Ovary (tissue), 9 donors: Measurements from ENCODE around the gene PRPSAP1. TPM values are rescaled to one million over a fixed set of nuclear protein-coding genes. Genes with fewer than 3 reads are reported as not detected.

Experiments
- DNase-seq, 5 donors: peaks; one replicate each; pipeline ENCODE4 v3.0.0-alpha.2; 2019 to 2020
- H3K27ac ChIP-seq, 2 donors: fragments of 200-600 bp; one replicate each; pipeline versions ENCODE4 v1.5.1 to v1.8.0; 2019 to 2022
- H3K27me3 ChIP-seq: fragments of 200-600 bp; one replicate; pipeline ENCODE4 v1.8.0; 2022
- H3K36me3 ChIP-seq: fragments of 200-600 bp; sonication (generic); one replicate; pipeline ENCODE4 v1.5.1; 2019
- H3K4me1 ChIP-seq: one replicate; pipeline ENCODE4 v1.8.1; 2013; ENCODE audit warnings: mild to moderate bottlenecking, moderate library complexity; ENCODE audit not compliant: insufficient read depth
- H3K4me3 ChIP-seq: fragments of 200-600 bp; sonication (generic); one replicate; pipeline ENCODE4 v1.5.1; 2017
- H3K9me3 ChIP-seq, 2 donors: fragments of 200-600 bp in 1 of 2; sonication (generic) in 1 of 2; one replicate each; pipeline versions ENCODE4 v1.5.1 to v1.8.1; 2013 to 2019; ENCODE audit warnings: mild to moderate bottlenecking in 1 of 2, moderate library complexity in 1 of 2
- EP300 ChIP-seq: sonication (generic); formaldehyde crosslinking; IDR thresholded peaks from one replicate; pipeline ENCODE4 v1.6.1; 2017; ENCODE audit warnings: antibody characterized with exemption
- POLR2A ChIP-seq: fragments of 450-650 bp; IDR thresholded peaks from one replicate; pipeline ENCODE4 v1.6.1; 2017; ENCODE audit warnings: antibody characterized with exemption, mild to moderate bottlenecking, moderate library complexity
- WGBS, 3 donors: extraction: QIAGEN DNeasy Blood & Tissue Kit in 1 of 3; methylation state at CpG; one replicate each; pipeline versions ENCODE4 v1.1.5 to v1.1.7; 2013 to 2017; 5-methylcytosine and 5-hydroxymethylcytosine counted together
- intact Hi-C, 4 donors: fragments of 100-400 bp; cut with DNase I; formaldehyde crosslinking; loops; one replicate each; pipeline versions ENCODE4 v1.11.0 to v1.15.1; 2022 to 2023
- polyA plus RNA-seq, 2 donors: library from polyadenylated mRNA; stranded (reverse); fragments of 200-250 nt in 1 of 2; fragments of 350-450 nt in 1 of 2; fragmentation: Illumina TruSeq in 1 of 2; extraction: RNeasy Lipid Tissue Mini Kit (QIAGEN cat#74804) in 1 of 2; gene quantifications; one replicate each; pipeline ENCODE4 v1.2.3, GENCODE V29; 2013 to 2014
- total RNA-seq, 7 donors: library from RNA; depleted of rRNA in 2 of 7; stranded (reverse); fragments of >200 nt in 2 of 7; fragmentation: NEBNext Ultra II Directional in 3 of 7; extraction: Animal tissue kit (Norgen Biotek cat#: 25700) in 3 of 7; gene quantifications; one replicate each; pipeline versions ENCODE4 v1.1.0 to v1.2.4, GENCODE V29; 2016 to 2023
- TF ChIP-seq, protein P1 (sequence below), 3 donors: fragments of 450-650 bp in 2 of 3; fragments of 200-600 bp in 1 of 3; IDR thresholded peaks; one replicate each; pipeline versions ENCODE4 v1.5.1 to v1.8.0; 2016 to 2022; ENCODE audit warnings: antibody characterized with exemption in 3 of 3, mild to moderate bottlenecking in 1 of 3
- donor health status: DM: no; HTN: no; CAD: no; lungs with moderate emphysema.
- donor health status: DM: no; HTN: no; CAD: no.
- donor health status: Bipolar disorder and iron deficiency.
- donor health status: DM: yes; HTN: yes; CAD: no.
- donor health status: DM: no; HTN: no; CAD: no.
- donor health status: DM: yes; HTN: yes; CAD: no.

Gene PRPSAP1
- total and polyA plus RNA-seq, 9 donors = 26.1 to 57.9 (median 44.5) TPM

DNA sequence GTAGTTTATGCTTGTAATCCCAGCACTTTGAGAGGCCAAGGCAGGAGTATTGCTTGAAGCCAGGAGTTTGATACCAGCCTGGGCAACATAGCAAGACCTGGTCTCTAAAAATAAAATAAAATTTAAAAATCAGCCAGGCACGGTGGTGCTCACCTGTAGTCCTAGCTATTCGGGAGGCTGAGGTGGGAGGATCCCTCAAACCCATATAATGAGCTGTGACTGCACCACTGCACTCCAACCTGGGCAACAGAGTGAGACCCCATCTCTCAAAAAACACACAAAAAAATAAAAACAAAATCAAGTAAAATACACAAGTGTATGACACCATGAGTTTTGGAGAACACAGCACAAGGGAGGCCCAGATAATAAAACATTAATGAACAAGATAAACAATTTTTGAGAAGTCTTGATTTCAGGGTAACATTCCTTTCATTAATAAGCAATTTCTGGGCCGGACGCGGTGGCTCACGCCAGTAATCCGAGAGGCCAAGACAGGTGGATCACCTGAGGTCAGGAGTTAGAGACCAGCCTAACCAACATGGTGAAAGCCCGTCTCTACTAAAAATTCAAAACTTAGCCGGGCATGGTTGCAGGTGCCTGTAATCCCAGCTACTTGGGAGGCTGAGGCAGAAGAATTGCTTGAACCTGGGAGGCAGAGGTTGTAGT is 17.9 kb downstream of the PRPSAP1 start:
- 95 to 98% (median 95%) methylated on average over 9 of the region's 9 CpGs for WGBS, 3 donors
- intact Hi-C loops = no loop called here
- Histone ChIP-seq H3K27me3 (no peaks in the 10 kb centered on the region), H3K4me3 (no peak overlapping the region), H3K27ac (no peak overlapping the region), H3K9me3 (no peaks in the 10 kb centered on the region), H3K4me1 (no peaks in the 10 kb centered on the region), H3K36me3 (no peaks in the 10 kb centered on the region)
- DNase-seq = no peak
- TF ChIP-seq EP300 (no peak), POLR2A (no peak)
- TF ChIP-seq, protein P1, sequence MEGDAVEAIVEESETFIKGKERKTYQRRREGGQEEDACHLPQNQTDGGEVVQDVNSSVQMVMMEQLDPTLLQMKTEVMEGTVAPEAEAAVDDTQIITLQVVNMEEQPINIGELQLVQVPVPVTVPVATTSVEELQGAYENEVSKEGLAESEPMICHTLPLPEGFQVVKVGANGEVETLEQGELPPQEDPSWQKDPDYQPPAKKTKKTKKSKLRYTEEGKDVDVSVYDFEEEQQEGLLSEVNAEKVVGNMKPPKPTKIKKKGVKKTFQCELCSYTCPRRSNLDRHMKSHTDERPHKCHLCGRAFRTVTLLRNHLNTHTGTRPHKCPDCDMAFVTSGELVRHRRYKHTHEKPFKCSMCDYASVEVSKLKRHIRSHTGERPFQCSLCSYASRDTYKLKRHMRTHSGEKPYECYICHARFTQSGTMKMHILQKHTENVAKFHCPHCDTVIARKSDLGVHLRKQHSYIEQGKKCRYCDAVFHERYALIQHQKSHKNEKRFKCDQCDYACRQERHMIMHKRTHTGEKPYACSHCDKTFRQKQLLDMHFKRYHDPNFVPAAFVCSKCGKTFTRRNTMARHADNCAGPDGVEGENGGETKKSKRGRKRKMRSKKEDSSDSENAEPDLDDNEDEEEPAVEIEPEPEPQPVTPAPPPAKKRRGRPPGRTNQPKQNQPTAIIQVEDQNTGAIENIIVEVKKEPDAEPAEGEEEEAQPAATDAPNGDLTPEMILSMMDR (IDR thresholded peaks at IDR 0.05) = no peak

DNA sequence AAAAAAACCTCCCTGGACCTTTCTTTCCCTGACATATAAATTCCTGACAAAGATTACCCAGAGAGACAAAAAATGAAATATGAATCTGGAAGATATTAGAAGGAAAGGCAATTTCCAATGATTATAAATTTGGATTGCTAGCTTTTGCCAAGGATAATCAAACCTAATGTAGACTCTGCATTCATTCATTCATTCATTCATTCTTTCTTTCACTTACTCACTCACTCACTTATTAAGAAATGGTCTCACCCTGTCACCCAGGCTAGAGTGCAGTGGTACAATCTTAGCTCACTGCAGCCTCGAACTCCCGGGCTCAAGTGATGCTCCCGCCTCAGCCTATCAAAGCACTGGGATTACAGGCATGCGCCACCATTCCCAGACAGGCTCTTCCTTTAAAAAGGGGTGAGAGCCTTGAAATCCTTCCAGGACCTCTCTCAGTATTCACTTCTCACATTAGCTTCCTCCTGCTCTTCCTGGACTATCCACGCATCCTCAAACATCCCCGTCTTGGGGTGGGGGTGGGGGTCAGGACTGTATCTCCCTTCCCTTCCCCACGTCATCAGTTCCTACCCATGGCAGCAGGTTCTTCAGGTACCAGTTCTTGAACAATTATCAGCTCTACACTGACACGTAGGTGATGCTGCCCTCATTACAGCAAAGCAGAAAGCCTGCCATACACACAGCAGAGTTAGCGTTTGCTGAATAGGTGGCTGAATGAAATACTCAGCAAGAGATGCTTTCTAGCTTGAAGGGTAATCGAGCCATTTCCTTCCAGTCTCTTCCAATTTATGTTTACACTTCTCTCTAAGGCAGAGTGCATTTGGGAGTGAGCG is 19.8 kb downstream of the PRPSAP1 start:
- Histone ChIP-seq H3K36me3 (no peaks in the 10 kb centered on the region), H3K4me1 (no peaks in the 10 kb centered on the region), H3K9me3 (no peaks in the 10 kb centered on the region), H3K4me3 (no peak overlapping the region), H3K27ac (no peak overlapping the region), H3K27me3 (no peaks in the 10 kb centered on the region)
- TF ChIP-seq, protein P1 (IDR thresholded peaks at IDR 0.05) = no peak
- intact Hi-C loops = no loop called here
- WGBS, 3 donors = 79 to 88% (median 82%) methylated on average over 11 of the region's 11 CpGs
- no peak for DNase-seq

DNA sequence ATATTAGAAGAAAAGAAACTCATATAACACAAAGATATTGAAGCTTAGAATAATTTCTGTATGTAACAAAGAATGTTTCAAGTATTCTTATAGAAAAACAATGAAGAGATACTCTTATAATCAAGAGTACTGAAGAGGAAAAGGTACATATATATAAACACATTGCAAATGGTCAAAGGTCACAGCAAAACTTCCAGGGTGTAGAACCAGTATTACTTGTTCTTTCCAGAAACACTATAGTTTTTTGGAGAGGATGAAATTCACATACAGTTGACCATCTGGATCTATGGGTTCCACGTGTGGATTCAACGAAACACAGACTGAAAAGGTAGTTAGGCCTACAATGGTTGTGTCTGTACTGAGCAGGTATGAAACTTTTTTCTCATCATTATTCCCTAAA is 22.6 kb downstream of the PRPSAP1 start:
- H3K4me1 ChIP-seq = no peaks in the 10 kb centered on the region
- no peak for DNase-seq
- no peaks in the 10 kb centered on the region for H3K27me3 ChIP-seq
- H3K9me3 ChIP-seq = no peaks in the 10 kb centered on the region
- H3K27ac ChIP-seq = no peak overlapping the region
- no peak for TF ChIP-seq EP300
- TF ChIP-seq, protein P1 (IDR thresholded peaks at IDR 0.05) = no peak
- no peak overlapping the region for H3K4me3 ChIP-seq
- WGBS, 3 donors = 90 to 95% (median 94%) methylated on average over 2 of the region's 2 CpGs
- H3K36me3 ChIP-seq = peaks cover 2% of the 10 kb centered on the region
- intact Hi-C loops = no loop called here

DNA sequence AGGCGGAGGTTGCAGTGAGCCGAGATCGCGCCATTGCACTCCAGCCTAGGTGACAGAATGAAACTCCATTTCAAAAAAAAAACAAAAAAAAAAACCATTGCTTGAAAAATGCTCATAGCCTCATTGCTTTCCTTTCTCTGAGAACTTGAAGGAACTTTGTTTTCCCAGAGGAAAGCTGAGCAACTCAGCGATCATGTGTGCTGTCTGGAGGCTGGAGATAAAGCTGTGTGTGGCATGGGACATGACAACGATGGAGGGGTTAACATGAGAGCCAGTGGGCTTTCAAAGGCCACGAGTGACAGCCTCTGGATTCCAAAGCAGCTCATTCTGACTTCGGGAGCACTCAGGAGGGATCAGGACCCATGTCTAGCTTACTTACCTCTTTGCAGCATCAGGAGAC is 24.1 kb downstream of the PRPSAP1 start:
- no peak for DNase-seq
- peaks cover 2% of the 10 kb centered on the region for H3K36me3 ChIP-seq
- TF ChIP-seq POLR2A = no peak
- TF ChIP-seq, protein P1 (IDR thresholded peaks at IDR 0.05) = no peak
- TF ChIP-seq EP300 = no peak

More for the DNA sequence above, 24.1 kb downstream of the PRPSAP1 start:
- no peaks in the 10 kb centered on the region for H3K27me3 ChIP-seq
- H3K4me1 ChIP-seq = no peaks in the 10 kb centered on the region
- intact Hi-C loops = no loop called here
- H3K27ac ChIP-seq = no peak overlapping the region
- no peak overlapping the region for H3K4me3 ChIP-seq
- 87 to 89% (median 88%) methylated on average over 8 of the region's 8 CpGs for WGBS, 3 donors
- H3K9me3 ChIP-seq = no peaks in the 10 kb centered on the region
